ENCODE data around the gene SCN5A.

GRCh38 chr3:38603731-38604131 is 45.8 kb downstream of the SCN5A start:
- TF ChIP-seq FOXM1 (IDR thresholded peaks at IDR 0.05; ENCODE audit: borderline replicate concordance, low read depth) (no peak), NFIC (IDR thresholded peaks at IDR 0.05) (no peak)

All from Ishikawa (cell line).